HepG2 (cell line): Measurements from ENCODE around the gene DNAJC5. TPM values are rescaled to one million over a fixed set of nuclear protein-coding genes. Genes with fewer than 3 reads are reported as not detected.

Experiments
- ATF7 ChIP-seq, 2 experiments: fragments of 450-650 bp in 1 of 2; sonication (generic) in 1 of 2; formaldehyde crosslinking in 1 of 2; IDR thresholded peaks; 2 replicates each; pipeline versions ENCODE4 v1.4.0 to v1.6.1; 2016 to 2020; ENCODE audit warnings: antibody characterized with exemption in 1 of 2, mild to moderate bottlenecking in 1 of 2, missing genetic modification reagents in 1 of 2
- BRD4 ChIP-seq: sonication (generic); formaldehyde crosslinking; IDR thresholded peaks from 2 replicates; pipeline ENCODE4 v1.4.0; 2020; ENCODE audit warnings: missing genetic modification reagents
- CBX5 ChIP-seq: sonication (generic); formaldehyde crosslinking; IDR thresholded peaks from 2 replicates; pipeline ENCODE4 v1.4.0; 2020; ENCODE audit warnings: missing genetic modification reagents, borderline replicate concordance
- DMAP1 ChIP-seq: IDR thresholded peaks from 2 replicates; pipeline ENCODE4 v1.6.1; 2016
- DMTF1 ChIP-seq: sonication (generic); formaldehyde crosslinking; IDR thresholded peaks from 2 replicates; pipeline ENCODE4 v1.4.0; 2020; ENCODE audit warnings: mild to moderate bottlenecking, missing genetic modification reagents
- FOXA1 ChIP-seq, 2 experiments: fragments of 450-650 bp in 1 of 2; sonication (generic) in 1 of 2; formaldehyde crosslinking in 1 of 2; IDR thresholded peaks; 2 replicates each; pipeline versions ENCODE4 v1.4.0 to v1.6.1; 2016 to 2020; ENCODE audit warnings: missing genetic modification reagents in 1 of 2
- KDM2A ChIP-seq: sonication (generic); formaldehyde crosslinking; IDR thresholded peaks from 2 replicates; pipeline ENCODE4 v1.4.0; 2020; ENCODE audit warnings: low read depth, missing genetic modification reagents, borderline replicate concordance
- KMT2A ChIP-seq: sonication (generic); formaldehyde crosslinking; IDR thresholded peaks from 2 replicates; pipeline ENCODE4 v1.4.0; 2020; ENCODE audit warnings: missing genetic modification reagents
- MBNL3 ChIP-seq: fragments of 250-450 bp; sonication (Bioruptor Pico); conservative IDR thresholded peaks from 2 replicates; pipeline ENCODE4 v1.8.0; 2022; ENCODE audit warnings: mild to moderate bottlenecking, inconsistent platforms
- NCOR1 ChIP-seq: fragments of 200-600 bp; sonication (generic); IDR thresholded peaks from 2 replicates; pipeline ENCODE4 v1.7.0; 2017; ENCODE audit warnings: antibody characterized with exemption, low read length, borderline replicate concordance
- NFE2L1 ChIP-seq: sonication (generic); formaldehyde crosslinking; IDR thresholded peaks from 2 replicates; pipeline ENCODE4 v1.4.0; 2020; ENCODE audit warnings: missing genetic modification reagents, mild to moderate bottlenecking, borderline replicate concordance
- NFIC ChIP-seq: IDR thresholded peaks from 2 replicates; pipeline ENCODE4 v1.6.1; 2012; ENCODE audit warnings: mild to moderate bottlenecking, low read length, inconsistent platforms
- NFYB ChIP-seq: sonication (generic); formaldehyde crosslinking; IDR thresholded peaks from 2 replicates; pipeline ENCODE4 v1.4.0; 2020; ENCODE audit warnings: missing genetic modification reagents
- PBX2 ChIP-seq: IDR thresholded peaks from 2 replicates; pipeline ENCODE4 v1.6.1; 2016; ENCODE audit warnings: control low read depth
- PTBP1 ChIP-seq: fragments of 200-400 bp; formaldehyde crosslinking; IDR thresholded peaks from 2 replicates; pipeline ENCODE4 v1.6.1; 2018; ENCODE audit warnings: low read length, low read depth; ENCODE audit not compliant: poor library complexity, severe bottlenecking
- REPIN1 ChIP-seq: sonication (generic); formaldehyde crosslinking; IDR thresholded peaks from 2 replicates; pipeline ENCODE4 v1.8.0; 2022; ENCODE audit warnings: missing genetic modification reagents, low read depth, mild to moderate bottlenecking, borderline replicate concordance
- TEAD3 ChIP-seq: optimal IDR thresholded peaks from 2 replicates; pipeline ENCODE3; 2016; ENCODE audit warnings: borderline replicate concordance
- ZNF10 ChIP-seq: sonication (generic); formaldehyde crosslinking; IDR thresholded peaks from 2 replicates; pipeline ENCODE4 v1.4.0; 2020; ENCODE audit warnings: mild to moderate bottlenecking, low read depth, missing genetic modification reagents, borderline replicate concordance
- ZNF281 ChIP-seq: sonication (generic); formaldehyde crosslinking; IDR thresholded peaks from 2 replicates; pipeline ENCODE4 v1.4.0; 2020; ENCODE audit warnings: missing genetic modification reagents, borderline replicate concordance
- ZNF333 ChIP-seq: sonication (generic); formaldehyde crosslinking; IDR thresholded peaks from 2 replicates; pipeline ENCODE4 v1.4.0; 2020; ENCODE audit warnings: mild to moderate bottlenecking, missing genetic modification reagents, borderline replicate concordance
- ZNF362 ChIP-seq: sonication (generic); formaldehyde crosslinking; IDR thresholded peaks from 2 replicates; pipeline ENCODE4 v1.4.0; 2020; ENCODE audit warnings: missing genetic modification reagents, mild to moderate bottlenecking, borderline replicate concordance
- ZNF430 ChIP-seq: sonication (generic); formaldehyde crosslinking; IDR thresholded peaks from 2 replicates; pipeline ENCODE4 v1.9.0; 2021; ENCODE audit warnings: mild to moderate bottlenecking, missing genetic modification reagents
- polyA plus RNA-seq, 8 experiments: library from polyadenylated mRNA; depleted of rRNA in 3 of 8; stranded (reverse) in 7 of 8; unstranded in 1 of 8; fragments of >200 nt; fragmentation: Illumina TruSeq in 4 of 8; extraction: Trizol in 4 of 8; gene quantifications; 2 replicates each; pipeline versions ENCODE4 v1.2.1 to v1.2.3, GENCODE V29; 2011 to 2016; ENCODE audit warnings: low read depth in 4 of 8, missing spikeins in 1 of 8, mixed read lengths in 1 of 8; ENCODE audit not compliant: insufficient read depth in 1 of 8
- total RNA-seq, 5 experiments: library from RNA; depleted of rRNA; stranded (reverse); fragments of >200 nt; fragmentation: Illumina TruSeq; extraction: Trizol; gene quantifications; 2 replicates each; pipeline ENCODE4 v1.2.3, GENCODE V29; 2016; ENCODE audit warnings: low read depth in 1 of 5

Gene DNAJC5
- total and polyA plus RNA-seq, 2 of the 13 experiments (the other 11 are each of a cell fraction or from before 2014, with no cell fraction given) = 42.8 to 64.5 TPM

DNA sequence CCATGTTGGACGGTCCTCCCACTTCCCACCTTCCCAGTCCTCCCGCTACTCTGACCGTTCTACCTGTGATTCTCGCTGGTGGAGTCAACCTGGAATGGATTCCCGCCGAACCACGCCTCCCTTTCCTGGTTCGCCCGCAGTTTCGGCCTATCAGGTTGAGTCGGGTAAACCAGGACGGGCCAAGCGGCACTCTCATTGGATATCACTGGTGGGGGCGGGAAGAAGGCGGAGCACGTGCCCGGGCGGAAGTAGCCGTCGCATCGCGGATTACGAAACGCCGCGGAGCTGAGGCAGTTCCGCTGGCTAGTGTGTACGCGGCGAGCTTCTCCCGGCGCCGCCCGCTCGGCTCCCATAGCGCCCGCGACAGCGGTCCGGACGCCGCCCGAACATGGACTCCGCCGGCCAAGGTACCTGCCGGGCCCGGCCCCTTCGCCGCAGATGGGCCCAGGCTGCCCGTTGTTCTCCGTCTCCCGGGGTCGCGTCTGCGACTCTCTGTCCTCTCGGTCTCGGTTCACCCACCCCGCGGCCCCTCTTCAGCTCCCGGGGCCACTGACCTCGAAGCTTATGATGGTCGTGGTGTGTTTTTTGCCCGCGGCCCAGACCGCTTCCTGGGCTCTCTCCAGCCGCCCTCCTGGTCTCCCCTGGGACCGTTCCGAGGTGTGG lies 29.8 kb upstream of the DNAJC5 start, which contains the start of gene TPD52L2 (continued):
- TF ChIP-seq PBX2 (CRISPR knock-in tag) (peak; percentile 7; the same call in 1 of the 2 replicates), ATF7 (IDR thresholded peaks at IDR 0.05) (no peak; the same call in 1 of the 2 replicates), ATF7 (CRISPR knock-in tag; IDR thresholded peaks at IDR 0.05) (no peak), REPIN1 (CRISPR knock-in tag) (peak; percentile 97), BRD4 (CRISPR knock-in tag) (peak; percentile 97), FOXA1 (IDR thresholded peaks at IDR 0.05) (no peak), FOXA1 (CRISPR knock-in tag; IDR thresholded peaks at IDR 0.05) (peak; percentile 74), TEAD3 (CRISPR knock-in tag) (peak; percentile 87), ZNF10 (no peak), CBX5 (no peak; the same call in none of the 2 replicates), DMAP1 (CRISPR knock-in tag) (peak; percentile 97), NFYB (CRISPR knock-in tag) (peak; percentile 100), ZNF333 (peak; percentile 19; the same call in 1 of the 2 replicates), PTBP1 (no peak), KDM2A (peak; percentile 92), KMT2A (CRISPR knock-in tag) (peak; percentile 98), NCOR1 (no peak; the same call in none of the 2 replicates), ZNF281 (CRISPR knock-in tag) (peak; percentile 45; the same call in 1 of the 2 replicates), DMTF1 (CRISPR knock-in tag) (no peak; the same call in 1 of the 2 replicates), MBNL3 (CRISPR knock-in tag) (no peak), ZNF362 (CRISPR knock-in tag) (peak; percentile 45; the same call in 1 of the 2 replicates), NFE2L1 (CRISPR knock-in tag) (0 out of 2 replicates have a peak, but pooled peaks have one; percentile 50), NFIC (no peak), ZNF430 (peak; percentile 64; the same call in 1 of the 2 replicates)
